Stimulated activated CD8-positive, alpha-beta memory T cell treated with anti-CD3 and anti-CD28 coated beads, Interleukin-15, amount 100 ng/mL, for 24 hours (primary cell): Measurements from ENCODE around the gene TMEM94.

Source experiments
- DNase-seq: peaks from one replicate; pipeline ENCODE4 v3.0.0-alpha.2; 2020; ENCODE audit warnings: low read depth

TMEM94 gene

DNA sequence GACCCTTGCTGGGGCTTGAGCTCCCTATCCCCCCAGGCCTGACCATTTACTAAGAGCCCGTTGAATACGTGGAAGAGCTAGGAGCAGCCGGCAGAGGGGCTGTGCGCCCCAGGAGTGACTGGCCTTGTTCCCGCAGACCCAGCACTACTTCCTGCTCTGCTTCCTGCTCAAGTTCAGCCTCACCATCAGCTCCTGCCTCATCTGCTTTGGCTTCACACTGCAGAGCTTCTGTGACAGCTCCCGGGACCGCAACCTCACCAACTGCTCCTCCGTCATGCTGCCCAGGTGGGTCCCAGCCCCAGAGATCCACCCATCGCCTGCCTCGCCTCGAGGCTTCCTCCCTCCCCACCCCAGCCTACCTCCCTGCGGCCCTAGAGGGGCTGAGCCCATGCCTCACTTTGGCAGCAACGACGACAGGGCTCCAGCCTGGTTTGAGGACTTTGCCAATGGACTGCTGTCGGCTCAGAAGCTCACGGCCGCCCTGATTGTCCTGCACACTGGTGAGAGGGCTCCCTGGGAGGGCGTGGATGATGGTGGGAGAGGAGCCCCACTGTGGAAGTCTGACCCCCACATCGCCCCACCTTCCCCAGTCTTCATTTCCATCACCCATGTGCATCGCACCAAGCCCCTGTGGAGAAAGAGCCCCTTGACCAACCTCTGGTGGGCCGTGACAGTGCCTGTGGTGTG lies 41.7 kb downstream of the TMEM94 start:
- no peak for DNase-seq

DNA sequence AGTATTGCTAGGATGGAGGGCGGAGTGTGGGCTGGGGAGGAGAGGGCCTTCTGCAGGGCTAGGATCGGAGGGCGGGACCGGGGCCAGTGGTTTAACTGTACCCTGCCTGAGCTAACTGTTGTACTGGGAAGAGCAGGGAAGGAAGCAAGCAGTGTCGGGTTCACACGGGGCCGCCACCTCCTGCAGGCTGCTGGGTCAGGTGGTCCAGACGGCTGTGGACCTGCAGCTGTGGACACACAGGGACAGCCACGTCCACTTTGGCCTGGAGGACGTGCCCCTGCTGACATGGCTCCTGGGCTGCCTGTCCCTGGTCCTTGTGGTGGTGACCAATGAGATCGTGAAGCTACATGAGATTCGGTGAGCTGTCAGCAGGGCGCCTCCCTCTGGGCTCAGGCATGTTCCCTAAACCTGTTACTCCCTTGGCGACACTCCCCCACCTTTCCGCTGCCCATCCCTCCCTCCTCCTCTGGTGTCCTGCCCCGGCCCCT lies 42.3 kb downstream of the TMEM94 start:
- no peak for DNase-seq

DNA sequence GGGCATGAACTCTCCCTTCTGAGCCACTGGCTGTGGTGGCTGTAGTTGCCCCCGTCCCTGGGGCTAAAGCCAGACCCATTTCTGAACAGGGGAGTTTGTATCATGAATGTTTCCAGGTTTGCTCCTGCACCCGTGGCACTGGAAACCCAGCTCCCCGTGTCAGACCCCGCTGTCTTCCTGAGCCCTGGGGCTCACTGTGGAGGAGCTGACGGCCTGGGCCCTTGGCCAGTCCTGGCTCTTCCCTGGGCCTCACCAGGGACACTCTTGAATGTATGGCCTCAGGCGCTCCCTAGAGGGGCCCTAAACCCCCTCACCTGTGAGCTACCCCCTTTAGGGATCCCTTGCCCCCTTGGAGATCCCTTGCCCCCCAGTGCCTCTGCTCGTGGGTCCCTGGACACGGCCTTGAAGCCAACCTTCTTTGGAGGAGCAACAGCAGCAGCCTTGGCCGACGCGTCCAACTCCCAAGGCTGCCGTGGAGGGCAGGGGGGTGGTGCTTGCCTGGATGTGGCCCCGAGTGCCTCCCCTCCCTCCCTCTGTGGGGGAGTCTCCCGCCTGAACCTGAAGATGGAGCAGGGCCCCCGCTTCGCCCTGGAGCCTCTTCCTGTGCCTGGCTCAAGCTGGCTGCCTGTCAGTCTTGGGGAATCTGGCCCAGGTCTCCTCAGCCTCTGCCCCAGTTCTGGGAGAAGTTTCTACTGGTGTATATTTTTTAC lies 43.0 kb downstream of the TMEM94 start:
- DNase-seq: no peak

DNA sequence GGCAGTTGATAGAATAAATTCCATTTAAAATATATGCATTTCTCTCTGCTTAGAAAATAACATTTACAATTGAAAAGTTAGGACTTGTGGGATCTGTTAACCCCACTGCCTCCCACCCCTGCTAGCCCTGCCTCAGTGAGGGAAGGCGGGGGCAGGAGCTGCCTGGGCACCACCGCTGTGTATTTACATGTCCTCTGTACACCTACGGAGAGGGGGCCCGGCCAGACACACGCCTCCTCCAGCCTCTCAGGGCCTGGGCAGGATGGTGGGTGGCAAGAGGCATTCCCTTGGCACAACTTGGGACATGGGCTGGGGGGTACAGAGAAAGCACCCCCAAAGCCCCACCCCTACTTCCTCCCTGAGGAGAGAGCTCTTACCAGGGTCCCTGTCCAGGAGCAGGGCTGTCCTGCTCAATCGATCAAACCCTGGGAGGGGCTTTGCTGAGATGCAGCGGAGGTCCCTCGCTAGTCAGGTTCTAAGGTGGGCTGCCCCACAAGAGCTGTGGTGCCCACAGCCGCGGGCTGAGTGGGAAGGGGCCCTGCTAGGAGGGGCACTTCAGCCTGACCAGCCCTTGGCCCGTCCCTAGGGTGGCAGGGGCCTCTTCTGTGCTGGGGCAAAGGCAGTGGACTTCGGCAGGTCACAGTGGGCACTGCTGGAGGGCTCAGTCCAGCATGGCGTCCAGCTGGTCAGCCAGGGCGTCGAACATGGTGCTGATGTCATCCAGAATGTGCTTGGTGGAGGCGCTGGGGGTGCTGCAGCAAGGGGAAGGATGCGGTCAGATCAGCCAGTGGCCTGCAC lies 44.2 kb downstream of the TMEM94 start:
- DNase-seq: no peak

DNA sequence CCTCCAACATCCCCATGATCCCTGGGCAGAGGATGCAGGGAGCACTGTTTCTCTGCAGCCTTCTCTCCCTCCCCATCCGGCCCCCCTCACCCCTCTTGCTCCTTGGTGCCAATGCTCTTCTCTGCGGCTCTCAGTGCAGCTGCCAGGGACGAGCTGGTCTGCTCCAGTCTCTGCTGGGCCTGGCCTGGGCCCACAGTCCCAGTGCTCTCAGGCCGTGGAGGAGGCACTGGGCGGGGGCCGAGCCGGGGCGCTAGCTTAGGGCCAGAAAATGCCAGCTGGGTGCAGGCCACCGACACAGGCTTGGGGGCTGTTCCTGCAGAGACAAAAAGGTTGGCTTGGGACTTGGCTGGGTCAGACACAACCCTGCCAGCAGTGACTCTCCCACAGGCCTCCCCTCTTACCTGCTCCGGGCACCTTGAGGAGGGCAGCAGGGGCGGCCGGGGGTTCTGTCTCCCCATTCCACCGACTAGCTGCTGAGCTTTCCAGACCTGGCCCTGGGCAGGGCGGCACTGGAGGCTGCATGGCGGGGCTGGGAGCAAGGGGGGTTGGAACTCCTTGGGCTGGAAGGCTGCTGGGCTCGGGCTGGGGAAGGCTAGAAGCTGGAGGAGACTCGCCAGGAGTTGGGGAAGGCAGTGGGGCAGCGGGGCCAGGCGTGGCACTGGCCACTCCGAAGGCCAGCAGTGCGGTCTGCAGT lies 45.1 kb downstream of the TMEM94 start:
- DNase-seq: no peak

DNA sequence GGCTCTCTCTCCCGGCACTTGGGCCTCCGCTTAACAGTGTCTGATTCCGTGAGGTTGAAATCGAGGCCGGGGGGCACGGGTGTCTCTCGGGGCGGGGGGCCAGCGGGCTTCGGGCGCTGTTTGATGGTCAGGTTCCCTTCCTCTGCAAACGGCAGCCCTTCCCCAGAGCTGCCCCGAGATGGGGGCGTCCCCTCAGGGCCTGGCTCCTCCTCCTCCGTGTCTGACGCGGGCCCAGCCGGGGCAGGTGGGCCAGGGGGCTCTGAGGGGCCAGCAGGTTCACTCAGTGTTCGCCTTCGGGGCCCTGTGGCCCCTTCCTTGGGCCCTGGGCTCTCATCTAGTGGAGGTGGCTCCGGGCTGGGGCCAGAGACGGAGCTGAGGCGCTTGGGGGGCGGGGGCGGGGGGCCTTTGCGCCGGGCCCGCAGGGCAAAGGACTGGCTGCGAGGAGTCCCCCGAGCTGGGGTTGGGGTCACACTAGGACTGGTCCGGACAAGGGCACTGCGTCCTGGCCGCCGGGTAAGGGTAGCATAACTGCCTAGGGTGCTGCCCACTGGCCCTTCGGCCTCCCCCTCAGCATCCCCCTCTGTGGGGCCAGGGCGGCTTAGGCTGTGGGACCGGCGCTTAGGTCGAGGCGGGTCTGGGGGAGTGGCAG lies 45.8 kb downstream of the TMEM94 start:
- DNase-seq: no peak

DNA sequence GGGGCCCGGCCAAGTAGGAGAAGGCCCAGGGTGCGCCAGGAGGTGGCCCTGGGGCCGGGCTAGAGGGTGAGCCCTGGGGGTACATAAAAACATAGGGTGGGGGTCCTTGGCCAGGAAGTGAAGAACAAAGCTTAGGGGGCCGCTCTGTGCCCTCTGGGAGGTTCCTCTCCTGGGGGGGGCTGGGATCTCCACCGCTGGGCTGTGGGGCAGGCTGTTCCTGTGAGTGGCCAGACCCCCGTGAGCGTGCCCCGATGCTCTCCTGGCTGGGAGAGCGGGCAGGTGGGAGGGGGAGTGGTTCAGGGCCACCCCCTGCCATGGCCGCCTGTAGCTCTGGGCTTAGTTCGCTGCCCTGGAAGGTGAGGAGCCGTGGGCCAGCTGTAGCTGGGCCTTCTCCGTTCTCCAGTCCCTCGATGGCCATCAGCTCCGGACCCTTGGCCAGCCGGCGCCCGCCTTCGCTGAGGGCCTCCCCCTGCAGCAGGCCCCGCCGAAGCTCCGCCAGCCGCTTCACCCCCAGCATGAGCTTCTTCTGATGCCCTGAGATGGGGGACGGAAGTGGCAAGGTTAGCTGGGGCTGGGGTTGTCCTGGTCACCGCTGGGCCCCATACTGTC lies 46.4 kb downstream of the TMEM94 start:
- DNase-seq: no peak

DNA sequence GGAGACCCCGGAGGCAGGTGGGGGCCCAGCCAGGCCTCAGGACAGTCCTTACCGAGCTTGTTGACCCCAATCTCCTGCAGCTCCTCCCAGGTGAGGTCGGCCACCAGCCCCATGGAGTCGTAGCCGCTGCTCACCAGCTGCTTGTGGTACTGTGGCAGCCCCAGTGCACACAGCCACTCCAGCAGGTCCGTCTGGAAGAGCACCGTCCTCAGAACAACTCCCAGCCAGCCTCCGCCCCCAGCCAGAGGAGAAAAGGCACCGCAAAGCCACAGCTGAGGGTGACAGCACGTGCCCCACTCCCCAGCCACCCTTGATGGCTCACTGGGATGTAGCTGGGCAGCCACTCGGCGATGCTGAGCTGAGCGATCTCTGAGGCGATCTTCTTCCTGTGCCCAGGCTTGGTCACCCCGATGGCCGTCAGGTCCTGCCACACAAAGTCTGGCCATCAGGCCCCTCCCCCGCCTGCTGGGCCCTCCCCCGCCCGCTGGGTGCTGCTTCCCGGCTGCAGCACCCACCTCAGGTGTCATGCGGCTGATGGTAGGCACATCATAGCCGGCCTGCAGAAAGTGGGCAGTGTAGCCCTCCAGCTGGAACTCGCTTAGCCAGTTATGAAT lies 47.0 kb downstream of the TMEM94 start:
- DNase-seq: no peak

DNA sequence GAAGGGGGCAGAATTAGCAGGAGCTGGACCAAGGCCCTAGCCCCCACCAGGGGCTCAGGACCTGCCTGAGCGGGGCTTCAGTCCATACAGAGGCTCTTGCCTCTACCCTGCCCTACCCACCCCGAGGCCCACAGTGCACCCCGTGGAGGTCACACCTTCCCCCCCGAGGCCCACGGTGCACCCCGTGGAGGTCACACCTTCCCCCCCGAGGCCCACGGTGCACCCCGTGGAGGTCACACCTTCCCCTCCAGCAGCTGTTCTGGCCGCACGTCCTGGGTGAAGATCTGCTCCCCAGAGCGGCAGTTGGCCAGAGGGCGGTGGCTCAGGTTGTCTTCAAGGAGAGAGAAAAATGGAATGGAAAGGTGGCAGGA lies 47.5 kb downstream of the TMEM94 start:
- DNase-seq: no peak

DNA sequence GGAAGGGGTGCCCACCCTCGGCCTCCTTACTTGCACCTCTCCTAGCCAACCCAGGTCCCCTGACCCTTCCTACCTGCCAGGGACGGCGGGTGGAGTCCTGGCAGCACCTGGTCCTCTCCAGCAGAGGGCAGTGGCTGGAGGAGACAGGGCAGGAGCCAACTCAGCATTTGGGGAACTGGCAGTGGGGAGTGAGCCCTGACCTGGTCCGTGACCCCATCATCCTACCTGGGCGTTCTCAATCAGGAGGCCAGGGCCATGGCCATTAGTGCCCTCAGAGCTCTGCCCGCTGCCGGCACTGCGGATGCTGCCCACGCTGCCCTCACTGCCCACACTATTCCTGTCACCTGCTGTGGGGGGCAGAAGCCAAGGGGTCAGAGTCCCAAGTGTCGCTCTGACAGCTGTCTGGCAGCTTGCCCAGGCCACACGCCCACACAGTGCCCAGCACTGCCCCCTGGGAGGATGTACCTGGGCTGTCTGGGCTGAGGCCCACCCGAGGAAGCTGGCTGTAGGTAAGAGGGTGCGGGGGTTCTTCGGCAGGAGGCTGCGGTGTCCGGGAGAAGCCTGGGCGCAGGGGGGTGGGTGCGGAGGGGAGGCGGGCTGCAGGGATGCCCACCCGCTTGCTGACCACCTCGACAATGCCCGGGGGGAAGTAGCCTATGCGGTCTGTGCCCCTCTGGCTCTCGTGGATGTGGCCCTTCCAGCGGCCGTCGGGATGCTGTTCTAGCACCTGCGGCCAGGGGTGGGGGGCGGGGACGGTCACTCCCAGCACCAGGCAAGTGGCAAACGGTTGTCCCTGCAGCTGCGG lies 48.1 kb downstream of the TMEM94 start:
- DNase-seq: no peak

DNA sequence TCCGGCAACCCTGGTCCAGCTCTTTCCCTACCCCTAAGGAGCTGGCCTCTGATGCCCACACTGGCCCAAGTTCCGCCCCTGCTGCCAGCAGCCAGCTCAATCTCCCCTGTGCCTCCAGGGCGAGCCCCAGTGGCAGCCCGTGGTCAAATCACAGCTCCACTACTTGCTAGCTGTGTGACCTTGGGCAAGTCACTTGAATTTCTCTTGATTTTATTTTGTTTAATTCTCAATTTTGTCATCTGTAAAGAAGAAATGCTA lies 48.6 kb downstream of the TMEM94 start:
- DNase-seq: no peak

DNA sequence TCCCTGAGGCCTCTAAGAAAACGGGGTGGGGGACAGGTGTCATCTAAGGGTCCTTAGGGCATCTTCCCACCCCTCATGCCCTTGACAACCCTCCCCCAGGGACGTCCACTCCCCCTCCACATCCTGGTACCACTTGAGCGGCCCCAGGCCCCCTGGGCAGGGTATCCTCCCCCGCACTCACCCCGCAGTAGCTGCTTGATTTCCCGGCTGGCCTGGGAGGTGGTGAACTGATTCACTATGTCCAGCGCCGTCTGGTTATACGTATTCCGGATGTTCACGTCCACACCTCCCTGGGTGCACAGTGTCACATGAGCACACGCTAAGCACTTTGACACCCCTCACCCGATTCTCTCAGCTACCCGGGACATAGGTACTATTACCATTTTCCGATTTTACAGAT lies 49.2 kb downstream of the TMEM94 start:
- no peak for DNase-seq

DNA sequence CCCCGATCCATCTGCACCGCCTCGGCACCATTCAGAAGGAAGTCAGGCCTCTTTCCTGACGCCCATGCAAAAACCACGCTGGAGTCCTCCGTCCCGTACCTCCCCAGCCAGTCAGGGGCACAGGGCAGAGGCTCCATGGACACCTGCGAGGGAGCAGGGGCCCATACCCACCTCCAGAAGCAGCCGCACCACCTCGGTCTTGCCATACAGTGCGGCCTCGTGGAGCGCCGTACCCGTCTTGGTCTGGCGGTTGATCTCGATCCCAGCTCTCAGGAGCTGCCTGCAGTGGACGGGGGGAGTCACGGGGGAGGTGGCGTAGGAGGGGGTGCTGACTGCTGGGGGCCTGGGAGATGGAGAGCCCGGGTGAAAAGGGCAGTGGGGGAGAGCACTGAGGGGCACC lies 49.7 kb downstream of the TMEM94 start:
- no peak for DNase-seq

DNA sequence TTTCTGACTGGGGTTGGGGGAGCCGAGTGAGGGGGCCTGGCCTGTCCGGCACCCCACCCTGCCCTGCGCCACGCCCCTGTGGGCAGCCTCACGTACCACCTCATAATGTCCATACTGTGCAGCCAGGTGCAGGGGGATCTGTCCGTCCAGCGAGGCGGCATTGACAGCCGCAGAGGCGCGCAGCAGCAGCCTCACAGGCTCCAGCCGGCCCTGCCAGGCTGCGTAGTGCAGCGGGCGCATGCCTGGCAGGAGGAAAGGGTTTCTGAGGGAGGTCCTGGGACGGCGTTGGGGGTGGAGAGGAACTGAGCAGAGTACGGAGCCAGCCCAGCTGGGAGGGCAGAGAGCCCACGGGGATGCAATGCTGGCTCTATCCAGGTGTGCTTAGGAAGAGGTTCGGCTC lies 50.5 kb downstream of the TMEM94 start:
- DNase-seq: no peak

DNA sequence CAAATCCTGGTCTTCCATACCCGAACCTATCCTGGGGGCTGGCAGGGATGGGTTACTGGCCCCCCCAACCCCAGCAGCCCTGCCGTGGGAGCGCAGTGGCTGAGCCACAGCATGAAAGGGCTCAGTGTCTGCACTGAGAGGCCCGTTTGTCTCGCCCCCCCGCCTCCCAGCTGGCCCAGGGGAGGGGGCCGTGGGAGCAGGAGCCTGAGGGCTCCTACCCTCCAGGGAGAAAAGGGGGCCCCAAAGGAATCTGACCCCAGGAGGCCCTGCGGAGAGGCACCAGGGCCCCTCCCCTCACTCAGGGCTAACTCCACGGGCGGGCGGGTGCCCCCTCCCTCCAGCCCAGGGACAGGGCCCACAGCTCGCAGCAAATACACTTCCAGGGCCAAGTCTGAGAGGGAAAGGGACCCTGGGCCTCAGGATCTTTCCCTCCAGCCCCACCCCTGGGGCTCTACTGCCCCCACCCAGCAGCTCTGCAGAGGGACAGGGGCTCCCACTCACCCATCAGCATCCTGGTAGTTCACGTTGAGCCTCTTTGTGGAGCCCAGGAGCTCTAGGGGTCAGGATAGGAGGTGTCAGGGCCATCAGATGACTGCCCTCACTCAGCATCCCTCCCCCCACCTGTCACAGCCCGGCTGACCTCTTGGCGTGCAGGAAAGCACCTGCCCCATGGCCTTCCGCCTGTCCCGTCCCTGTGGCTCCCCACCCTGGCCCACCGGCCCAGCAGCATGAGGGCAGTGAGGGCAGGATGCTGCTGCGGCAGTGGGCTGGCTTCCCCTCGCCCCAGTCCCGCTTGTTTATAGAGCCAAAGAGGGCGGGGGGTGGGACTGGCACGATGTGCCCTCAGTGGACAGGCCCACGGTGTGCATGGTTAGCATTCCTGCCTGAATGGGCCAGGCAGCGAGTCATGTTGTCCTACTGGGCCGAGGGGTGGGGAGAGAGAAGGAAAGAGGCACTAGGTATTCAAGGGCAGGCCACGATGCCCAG lies 51.6 kb downstream of the TMEM94 start:
- no peak for DNase-seq

DNA sequence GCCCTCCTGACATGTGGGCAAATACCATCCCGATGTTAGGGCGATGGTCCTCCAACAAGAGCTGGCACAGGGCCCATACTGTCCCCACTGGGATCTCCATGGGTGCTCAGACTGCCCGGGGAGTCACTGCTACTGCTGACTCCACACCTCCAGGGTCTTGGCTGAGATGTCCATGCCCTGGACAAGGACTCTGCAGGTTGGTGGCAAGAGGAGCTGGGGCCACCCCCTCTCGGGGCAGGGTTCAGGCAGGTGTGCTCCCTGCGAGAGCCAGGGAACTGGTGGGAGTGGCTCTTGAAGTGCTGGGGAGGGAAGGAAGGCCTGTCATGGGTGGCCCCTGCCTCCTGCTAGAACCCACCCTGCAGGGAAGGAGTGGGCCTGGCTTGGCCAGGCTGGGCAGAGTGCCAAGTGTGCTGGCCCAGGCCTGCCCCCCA lies 52.5 kb downstream of the TMEM94 start:
- no peak for DNase-seq

DNA sequence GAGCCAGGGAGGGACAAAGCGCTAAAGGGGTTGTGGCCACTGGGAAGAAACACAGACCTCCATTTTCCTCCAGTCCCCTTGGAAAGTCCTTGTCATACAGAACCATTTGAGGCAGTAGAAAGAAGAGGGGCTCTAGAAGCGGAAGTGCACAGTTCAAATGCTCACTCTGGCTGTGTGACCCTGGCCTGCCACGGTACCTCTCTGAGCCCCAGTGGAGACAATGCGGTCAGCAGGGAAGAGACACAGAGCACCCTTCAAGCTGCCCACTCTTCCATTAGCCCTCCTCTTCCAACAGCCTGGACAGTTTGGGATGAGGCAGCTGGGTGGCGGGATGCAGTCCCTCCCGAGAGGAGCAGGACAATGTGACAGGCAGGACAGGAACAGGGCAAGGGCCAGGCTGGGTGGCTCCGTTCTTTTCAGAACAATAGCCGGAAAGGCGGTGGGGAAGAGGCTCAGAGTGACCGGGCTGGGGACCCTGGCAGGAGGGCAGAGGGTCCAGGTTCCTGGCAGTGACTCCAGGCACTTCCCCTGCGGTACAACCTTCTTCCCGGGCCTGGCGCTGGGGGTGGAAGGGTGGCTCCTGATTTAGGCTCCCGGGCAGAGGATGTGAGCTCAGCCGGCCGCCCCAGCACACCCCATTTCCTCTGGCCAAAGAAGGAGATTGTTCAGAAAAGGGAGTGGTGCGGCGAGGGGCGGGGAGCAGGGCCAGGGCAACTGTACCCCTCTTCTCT lies 53.3 kb downstream of the TMEM94 start:
- no peak for DNase-seq

DNA sequence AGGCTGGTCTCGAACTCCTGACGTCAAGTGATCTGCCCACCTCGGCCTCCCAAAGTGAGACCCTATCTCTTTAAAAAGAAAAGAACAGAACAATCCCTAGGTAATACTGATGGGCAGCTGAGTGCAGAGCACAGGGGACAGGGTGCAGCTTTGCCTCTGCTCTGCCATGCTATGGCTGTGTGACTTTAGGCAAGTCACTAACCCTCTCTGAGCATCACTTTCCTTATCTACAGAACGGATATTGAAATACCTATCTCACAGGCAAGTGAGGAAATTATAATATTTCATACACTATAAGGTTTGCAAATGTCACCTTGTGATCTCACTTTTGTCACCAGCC lies 54.8 kb downstream of the TMEM94 start:
- no peak for DNase-seq
